HCT116 (cell line): ENCODE results near the gene CYP3A4.

ENCODE experiments used
- CTCF ChIP-seq, 3 experiments: fragments of 200-600 bp in 1 of 3; sonication (generic) in 1 of 3; IDR thresholded peaks in 2 of 3; conservative IDR thresholded peaks in 1 of 3; 2 replicates each; pipeline ENCODE4 v1.5.1; 2012 to 2017; ENCODE audit warnings: low read depth in 2 of 3, low read length in 2 of 3, antibody characterized with exemption in 1 of 3, borderline replicate concordance in 1 of 3, control low read depth in 1 of 3, mild to moderate bottlenecking in 1 of 3, mixed read lengths in 1 of 3, mixed run types in 1 of 3, moderate library complexity in 1 of 3; ENCODE audit not compliant: insufficient read depth in 1 of 3
- POLR2A ChIP-seq: IDR thresholded peaks from 2 replicates; pipeline ENCODE4 v1.7.0; 2011; ENCODE audit warnings: borderline replicate concordance; ENCODE audit not compliant: insufficient read depth, insufficient read length; ENCODE audit errors: extremely low read depth
- POLR2AphosphoS5 ChIP-seq: IDR thresholded peaks from 2 replicates; pipeline ENCODE4 v1.6.1; 2011; ENCODE audit warnings: mild to moderate bottlenecking, low read depth, low read length, moderate library complexity
- TF ChIP-seq, protein P1 (sequence below): IDR thresholded peaks from 2 replicates; pipeline ENCODE4 v1.6.1; 2012

DNA sequence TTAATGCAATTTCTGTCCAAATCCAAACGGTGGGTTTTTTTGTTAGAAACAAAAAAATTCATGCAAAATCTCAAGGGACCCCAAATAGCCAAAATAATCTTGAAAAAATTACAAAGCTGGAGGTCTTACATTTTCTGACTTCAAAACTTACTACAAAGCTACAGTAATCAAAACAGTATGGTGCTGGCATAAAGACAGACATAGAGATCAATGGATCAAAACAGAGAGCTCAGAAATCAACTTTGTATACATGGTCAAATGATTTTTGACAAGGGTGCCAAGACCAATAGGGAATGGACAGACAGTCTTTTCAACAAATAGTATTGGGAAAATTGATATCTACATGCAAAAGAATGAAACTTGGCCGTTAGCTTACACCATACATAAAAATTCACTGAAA is 21.7 kb upstream of the CYP3A4 start:
- TF ChIP-seq POLR2AphosphoS5 (no peak), CTCF (IDR thresholded peaks at IDR 0.05 in 2 of 3, conservative IDR thresholded peaks at IDR 0.05 in 1 of 3; ENCODE audit: borderline replicate concordance in 1 of 3, insufficient read depth in 1 of 3, low read depth in 2 of 3, low read length in 2 of 3) (no peak), POLR2A (no peak)
- TF ChIP-seq, protein P1, sequence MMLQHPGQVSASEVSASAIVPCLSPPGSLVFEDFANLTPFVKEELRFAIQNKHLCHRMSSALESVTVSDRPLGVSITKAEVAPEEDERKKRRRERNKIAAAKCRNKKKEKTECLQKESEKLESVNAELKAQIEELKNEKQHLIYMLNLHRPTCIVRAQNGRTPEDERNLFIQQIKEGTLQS, result no peak
